ENCODE results near the gene C13orf46.
A peak's percentile ranks its signal among the peaks of the same experiment; 100 is the strongest.

The C13orf46 gene

GRCh38 chr13:113906571-113906970 lies 67.3 kb downstream of the C13orf46 start:
- TF ChIP-seq ZFX (IDR thresholded peaks at IDR 0.05; ENCODE audit: borderline replicate concordance), result no peak
- no peak for TF ChIP-seq CTCF (IDR thresholded peaks at IDR 0.05)
- no peak overlapping the region for H3K27ac ChIP-seq

- H3K27ac ChIP-seq, result no peak overlapping the region
- TF ChIP-seq CTCF (IDR thresholded peaks at IDR 0.05) (no peak), ZFX (IDR thresholded peaks at IDR 0.05; ENCODE audit: borderline replicate concordance) (no peak)
Observed at GRCh38 chr13:113905942-113906341, 67.9 kb downstream of the C13orf46 start.

- TF ChIP-seq ZFX (IDR thresholded peaks at IDR 0.05; ENCODE audit: borderline replicate concordance), result no peak
- TF ChIP-seq CTCF (IDR thresholded peaks at IDR 0.05), result no peak
- H3K27ac ChIP-seq, result no peak overlapping the region
Observed at GRCh38 chr13:113905018-113905417, 68.9 kb downstream of the C13orf46 start.

GRCh38 chr13:113904411-113904810 lies 69.5 kb downstream of the C13orf46 start:
- H3K27ac ChIP-seq, result no peak overlapping the region

GRCh38 chr13:113903912-113904311 lies 70.0 kb downstream of the C13orf46 start:
- no peak for TF ChIP-seq ZFX (IDR thresholded peaks at IDR 0.05; ENCODE audit: borderline replicate concordance)
- no peak for TF ChIP-seq CTCF (IDR thresholded peaks at IDR 0.05)
- no peak overlapping the region for H3K27ac ChIP-seq

More at GRCh38 chr13:113904411-113904810, 69.5 kb downstream of the C13orf46 start:
- no peak for TF ChIP-seq ZFX (IDR thresholded peaks at IDR 0.05; ENCODE audit: borderline replicate concordance)
- TF ChIP-seq CTCF (IDR thresholded peaks at IDR 0.05), result peak; percentile 44

All from 22Rv1 (cell line).